ENCODE data around the gene PRM1. TPM values are rescaled to one million over a fixed set of nuclear protein-coding genes. Genes with fewer than 3 reads are reported as not detected.

PRM1 gene
- total RNA-seq, 4 donors from 2014 or later: not detected

GRCh38 chr16:11276896-11277593 is 4.1 kb downstream of the PRM1 start:
- Histone ChIP-seq H3K27ac (no peak overlapping the region), H3K27me3 (no peaks in the 10 kb centered on the region), H3K9me3 (no peaks in the 10 kb centered on the region), H3K4me1 (no peaks in the 10 kb centered on the region), H3K36me3 (no peaks in the 10 kb centered on the region), H3K4me3 (no peak overlapping the region)
- TF ChIP-seq CTCF (IDR thresholded peaks at IDR 0.05) (no peak), POLR2A (IDR thresholded peaks at IDR 0.05) (no peak)
- no peak for DNase-seq
- intact Hi-C loops (cut with DNase I; ENCODE audit: low total_unique reads): no loop called here

- no peak for DNase-seq
- H3K27me3 ChIP-seq: no peaks in the 10 kb centered on the region
- H3K36me3 ChIP-seq: no peaks in the 10 kb centered on the region
- H3K4me3 ChIP-seq: no peak within 1 kb of the TSS
- intact Hi-C loops (cut with DNase I; ENCODE audit: low total_unique reads): no loop called here
- no peaks in the 10 kb centered on the region for H3K4me1 ChIP-seq
- no peak within 1 kb of the TSS for H3K27ac ChIP-seq
- TF ChIP-seq POLR2A (IDR thresholded peaks at IDR 0.05) (no peak), CTCF (IDR thresholded peaks at IDR 0.05) (no peak)
- no peaks in the 10 kb centered on the region for H3K9me3 ChIP-seq
Observed at GRCh38 chr16:11276143-11276895, 4.8 kb downstream of the PRM1 start, which contains the start of gene PRM2. PRM2 (minus strand) TSS chr16:11276480; CDS start chr16:11276370, 110 bp downstream.

GRCh38 chr16:11274964-11275363 is 6.2 kb downstream of the PRM1 start:
- intact Hi-C loops (cut with DNase I; ENCODE audit: low total_unique reads): no loop called here
- H3K4me3 ChIP-seq: no peak overlapping the region
- no peaks in the 10 kb centered on the region for H3K4me1 ChIP-seq
- DNase-seq: no peak
- H3K9me3 ChIP-seq: no peaks in the 10 kb centered on the region
- TF ChIP-seq CTCF (IDR thresholded peaks at IDR 0.05): no peak
- TF ChIP-seq POLR2A (IDR thresholded peaks at IDR 0.05): no peak
- H3K27me3 ChIP-seq: no peaks in the 10 kb centered on the region
- H3K27ac ChIP-seq: no peak overlapping the region
- no peaks in the 10 kb centered on the region for H3K36me3 ChIP-seq

GRCh38 chr16:11273721-11274324 is 7.3 kb downstream of the PRM1 start:
- Histone ChIP-seq H3K27me3 (no peaks in the 10 kb centered on the region), H3K9me3 (no peaks in the 10 kb centered on the region), H3K4me3 (no peak overlapping the region), H3K36me3 (no peaks in the 10 kb centered on the region), H3K4me1 (no peaks in the 10 kb centered on the region), H3K27ac (peak overlapping the region in 1 of 2 donors; percentile 9)
- TF ChIP-seq POLR2A (IDR thresholded peaks at IDR 0.05) (no peak), CTCF (IDR thresholded peaks at IDR 0.05) (no peak)
- DNase-seq: no peak
- intact Hi-C loops (cut with DNase I; ENCODE audit: low total_unique reads): no loop called here
